Rectal smooth muscle tissue (tissue), 1 donor: ENCODE data around the gene DACT2.

Experiments
- H3K27ac ChIP-seq: one replicate; pipeline ENCODE4 v1.7.0; 2013; ENCODE audit warnings: low read depth, low read length, inconsistent platforms
- H3K27me3 ChIP-seq: one replicate; pipeline ENCODE4 v1.7.0; 2013; ENCODE audit warnings: low read length; ENCODE audit not compliant: control insufficient read depth, insufficient read depth
- H3K36me3 ChIP-seq: one replicate; pipeline ENCODE4 v1.7.0; 2013; ENCODE audit warnings: low read length; ENCODE audit not compliant: control insufficient read depth, insufficient read depth
- H3K4me1 ChIP-seq: one replicate; pipeline ENCODE4 v1.7.0; 2013; ENCODE audit warnings: low read length; ENCODE audit not compliant: control insufficient read depth, insufficient read depth
- H3K4me3 ChIP-seq: one replicate; pipeline ENCODE4 v1.7.0; 2013; ENCODE audit warnings: low read length
- H3K9ac ChIP-seq: one replicate; pipeline ENCODE4 v1.7.0; 2013; ENCODE audit warnings: low read length

Gene DACT2

DNA sequence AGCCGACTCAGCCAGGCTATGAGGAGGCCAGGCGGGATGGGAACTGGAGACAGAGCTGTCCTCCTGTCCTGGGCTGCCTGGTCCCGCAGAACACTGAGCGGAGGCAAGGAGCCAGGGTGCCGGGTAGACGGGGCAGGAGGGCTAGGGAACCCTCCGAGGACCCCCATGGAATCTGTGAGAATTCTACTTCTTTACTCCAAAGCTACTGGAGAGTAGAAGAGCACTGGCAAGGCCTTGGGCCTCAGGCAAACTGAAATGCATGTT is 14.9 kb downstream of the DACT2 start:
- Histone ChIP-seq H3K27ac (no peak overlapping the region), H3K4me1 (no peaks in the 10 kb centered on the region), H3K9ac (no peak overlapping the region), H3K4me3 (no peak overlapping the region), H3K27me3 (no peaks in the 10 kb centered on the region), H3K36me3 (no peaks in the 10 kb centered on the region)

DNA sequence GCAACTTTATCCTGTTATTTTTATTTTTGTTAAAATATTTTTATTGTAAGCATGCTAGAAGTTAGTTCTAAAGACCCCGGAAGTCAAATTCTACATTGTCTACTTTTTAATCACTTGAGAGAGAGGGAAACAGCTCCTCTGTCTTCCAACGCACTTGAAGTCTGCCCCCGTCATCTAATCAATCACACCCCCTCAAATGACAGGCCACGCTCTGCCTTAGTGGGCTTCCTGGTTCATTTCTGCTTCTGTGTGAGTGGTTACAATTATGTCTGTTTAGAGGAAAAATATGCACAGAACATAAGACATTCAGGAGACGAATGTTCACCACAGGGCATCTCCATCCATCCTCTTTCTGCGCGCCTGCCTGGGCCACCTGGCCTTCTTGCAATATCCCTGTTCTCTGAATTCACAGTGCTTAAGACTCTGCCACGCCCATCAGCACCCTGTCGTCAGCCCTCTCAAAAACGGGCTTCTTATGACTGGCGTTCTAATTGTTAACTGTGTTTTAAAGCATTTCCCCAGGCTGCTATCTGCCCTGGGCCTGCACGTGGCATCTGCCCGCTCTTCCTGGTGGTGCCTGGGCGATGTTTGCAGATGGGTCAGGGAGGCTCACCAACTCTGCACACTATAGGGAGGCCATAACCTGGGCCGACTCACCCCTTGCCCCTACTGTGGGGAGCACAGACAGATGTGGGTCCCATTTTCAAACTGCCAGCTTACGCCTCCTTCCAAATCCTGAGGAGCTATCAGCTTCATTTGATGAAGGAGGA is 15.4 kb downstream of the DACT2 start:
- no peak overlapping the region for H3K27ac ChIP-seq
- H3K27me3 ChIP-seq, result no peaks in the 10 kb centered on the region
- no peak overlapping the region for H3K9ac ChIP-seq
- H3K4me3 ChIP-seq, result no peak overlapping the region
- H3K36me3 ChIP-seq, result no peaks in the 10 kb centered on the region
- no peaks in the 10 kb centered on the region for H3K4me1 ChIP-seq

DNA sequence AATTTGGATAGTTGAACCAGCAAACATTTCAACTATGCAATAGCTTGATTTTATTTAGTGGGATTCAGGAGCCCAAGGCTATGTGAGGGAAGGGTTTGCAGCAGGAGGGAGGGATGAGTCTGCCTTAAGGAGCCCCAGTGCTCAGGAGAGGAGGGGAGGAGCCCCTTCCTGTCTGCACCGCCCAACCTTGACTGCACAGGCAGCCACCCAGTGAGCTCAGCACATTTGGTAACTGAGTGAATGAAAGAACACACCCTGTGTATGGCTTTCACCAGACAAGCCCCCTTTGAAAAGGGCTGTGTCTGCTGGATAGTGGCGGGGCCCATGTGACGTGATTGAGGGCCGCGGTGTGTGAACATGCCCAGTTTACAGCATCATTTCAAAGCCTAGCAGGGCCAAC is 17.0 kb downstream of the DACT2 start:
- no peaks in the 10 kb centered on the region for H3K4me1 ChIP-seq
- H3K4me3 ChIP-seq, result no peak overlapping the region
- H3K36me3 ChIP-seq, result no peaks in the 10 kb centered on the region
- no peak overlapping the region for H3K27ac ChIP-seq
- no peak overlapping the region for H3K9ac ChIP-seq
- no peaks in the 10 kb centered on the region for H3K27me3 ChIP-seq

DNA sequence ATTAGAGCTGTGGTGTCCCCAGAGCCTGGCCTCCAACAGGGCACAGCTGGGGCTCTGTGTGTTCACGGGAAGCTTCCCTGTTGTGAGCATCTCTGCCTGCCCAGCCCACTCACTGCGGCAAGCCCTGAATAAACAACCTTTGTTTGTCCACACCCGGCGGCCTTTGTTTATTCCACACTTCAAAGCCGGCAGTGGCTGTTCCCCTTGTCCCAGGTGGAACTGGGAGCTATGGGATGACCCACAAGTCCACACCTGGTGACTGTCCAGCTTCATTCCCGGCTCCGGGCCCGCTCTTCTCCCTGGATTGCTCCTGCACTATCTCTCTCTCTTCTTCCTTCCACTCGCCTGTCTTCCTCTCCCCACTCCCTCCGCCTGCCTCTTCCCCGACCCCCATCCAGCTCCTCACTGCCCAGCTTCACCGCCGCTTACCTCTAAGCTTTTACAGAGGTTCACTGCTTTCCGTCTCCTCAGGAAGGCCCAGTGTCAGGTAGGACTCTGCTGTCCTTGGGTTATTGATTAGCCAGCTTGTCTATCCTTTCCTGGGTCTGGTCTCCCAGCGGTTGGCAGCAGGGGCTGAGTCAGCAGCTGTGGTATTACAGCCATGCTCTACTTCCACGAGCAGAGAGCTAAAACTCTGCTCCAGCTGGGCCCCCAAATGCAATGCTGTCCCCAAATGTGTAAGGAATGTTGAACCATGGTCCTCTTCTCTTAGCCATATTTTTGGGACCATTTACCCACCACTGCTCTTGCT is 17.8 kb downstream of the DACT2 start:
- no peak overlapping the region for H3K27ac ChIP-seq
- H3K9ac ChIP-seq, result no peak overlapping the region

DNA sequence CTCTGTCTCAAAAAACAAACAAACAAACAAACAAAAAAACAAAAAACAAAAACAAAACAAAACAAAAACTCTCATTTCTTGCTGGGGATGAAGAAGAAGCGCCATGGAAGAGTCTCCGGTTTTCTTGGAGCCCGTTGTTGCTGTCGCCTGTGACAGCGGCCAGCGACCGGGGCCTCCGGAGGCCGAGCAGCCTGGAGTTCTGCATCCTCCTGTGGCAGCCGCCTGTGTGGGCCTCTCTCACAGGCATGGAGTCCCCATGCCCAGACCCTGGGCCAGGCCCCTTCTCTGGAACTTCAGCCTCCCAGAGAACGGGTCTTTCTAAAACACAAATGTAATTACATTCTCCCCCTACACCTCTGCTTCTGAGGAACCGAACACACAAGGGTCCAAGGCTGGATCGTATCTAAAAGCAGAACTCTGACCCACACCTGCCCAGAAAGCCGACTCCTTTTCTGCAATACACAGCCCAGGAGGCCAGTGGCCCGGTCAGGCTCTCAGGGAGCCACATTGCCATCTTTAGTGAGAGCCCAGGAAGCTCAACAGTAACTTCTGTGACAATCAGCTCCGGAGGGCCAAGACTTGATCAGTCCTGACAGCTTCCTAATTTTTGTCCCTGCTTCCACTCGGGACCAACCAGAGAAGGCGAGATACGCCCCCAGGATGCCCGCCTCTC is 18.5 kb downstream of the DACT2 start:
- no peaks in the 10 kb centered on the region for H3K4me1 ChIP-seq
- no peaks in the 10 kb centered on the region for H3K36me3 ChIP-seq
- H3K27me3 ChIP-seq, result no peaks in the 10 kb centered on the region
- no peak overlapping the region for H3K27ac ChIP-seq
- no peak overlapping the region for H3K9ac ChIP-seq
- no peak overlapping the region for H3K4me3 ChIP-seq

More for the DNA sequence above, 17.8 kb downstream of the DACT2 start:
- Histone ChIP-seq H3K36me3 (no peaks in the 10 kb centered on the region), H3K4me3 (no peak overlapping the region), H3K4me1 (no peaks in the 10 kb centered on the region), H3K27me3 (no peaks in the 10 kb centered on the region)

DNA sequence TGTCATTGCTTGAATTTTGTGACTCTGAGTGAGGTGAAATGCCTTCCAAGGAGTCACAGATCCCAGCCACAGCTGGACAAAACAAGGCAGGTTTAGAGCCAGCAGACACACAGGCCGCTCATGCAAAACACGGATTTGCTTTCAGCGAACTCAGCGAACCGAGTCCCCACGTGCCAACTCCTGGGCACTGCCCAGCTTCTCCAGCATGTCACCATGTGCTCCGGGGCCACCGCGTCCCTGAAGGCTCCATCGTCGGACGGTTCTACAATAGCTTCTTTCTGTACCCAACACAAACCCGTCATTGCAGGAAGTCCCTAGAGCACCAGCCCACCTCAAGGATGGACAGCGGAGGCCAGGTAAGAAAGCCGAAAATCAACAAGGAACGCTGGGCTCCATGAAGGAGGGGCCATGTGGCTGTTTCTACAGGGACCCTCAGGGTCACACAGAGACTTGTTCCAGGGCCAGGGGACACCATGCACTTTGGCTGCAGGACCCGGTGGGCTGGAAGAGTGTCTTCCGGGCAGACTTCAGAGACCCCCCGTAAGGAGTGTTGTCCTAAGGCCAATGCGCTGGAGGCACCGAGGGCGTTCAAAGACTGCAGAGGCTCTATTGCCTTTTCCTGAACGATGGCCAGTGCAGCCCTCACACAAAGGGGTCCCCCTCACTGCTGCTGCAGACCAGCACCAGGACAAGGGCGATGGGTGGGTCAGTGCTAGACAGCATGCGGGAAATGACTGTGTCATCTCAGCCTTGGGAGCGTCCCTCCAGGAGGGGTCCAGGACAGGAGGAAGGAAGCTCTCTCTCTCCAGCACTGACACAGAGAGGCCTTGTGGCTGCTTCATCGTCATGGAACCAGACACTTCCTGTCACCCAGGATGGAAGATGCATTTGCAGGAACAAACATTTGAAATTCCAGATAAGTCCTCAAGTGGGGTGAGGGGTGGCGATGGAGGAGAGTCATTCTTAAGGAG is 19.8 kb downstream of the DACT2 start:
- Histone ChIP-seq H3K4me1 (no peaks in the 10 kb centered on the region), H3K4me3 (no peak overlapping the region), H3K9ac (no peak overlapping the region), H3K27me3 (no peaks in the 10 kb centered on the region), H3K36me3 (no peaks in the 10 kb centered on the region), H3K27ac (no peak overlapping the region)

DNA sequence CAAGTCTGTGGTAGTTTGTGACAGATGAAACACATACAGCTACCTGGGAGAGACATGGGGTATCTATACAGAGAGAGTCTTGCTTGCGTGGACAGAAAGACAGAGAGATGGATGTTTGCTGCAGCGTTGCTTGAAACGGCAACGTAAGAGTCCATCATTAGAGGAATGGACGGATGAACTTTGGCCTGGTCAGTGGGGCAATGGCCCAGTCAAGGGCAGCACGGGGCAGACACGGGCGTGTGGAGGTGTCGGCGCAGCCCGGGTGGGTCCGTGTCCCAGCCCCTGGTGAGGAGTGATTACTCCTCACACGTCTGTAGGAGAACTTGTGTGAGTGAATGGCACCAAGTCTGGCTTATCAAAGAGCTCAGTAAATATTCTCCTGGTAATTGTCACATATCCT is 21.9 kb downstream of the DACT2 start:
- H3K4me3 ChIP-seq, result no peak overlapping the region
- H3K36me3 ChIP-seq, result no peaks in the 10 kb centered on the region
- no peak overlapping the region for H3K9ac ChIP-seq
- H3K27ac ChIP-seq, result no peak overlapping the region
- H3K27me3 ChIP-seq, result no peaks in the 10 kb centered on the region
- peaks cover under 1% of the 10 kb centered on the region for H3K4me1 ChIP-seq

DNA sequence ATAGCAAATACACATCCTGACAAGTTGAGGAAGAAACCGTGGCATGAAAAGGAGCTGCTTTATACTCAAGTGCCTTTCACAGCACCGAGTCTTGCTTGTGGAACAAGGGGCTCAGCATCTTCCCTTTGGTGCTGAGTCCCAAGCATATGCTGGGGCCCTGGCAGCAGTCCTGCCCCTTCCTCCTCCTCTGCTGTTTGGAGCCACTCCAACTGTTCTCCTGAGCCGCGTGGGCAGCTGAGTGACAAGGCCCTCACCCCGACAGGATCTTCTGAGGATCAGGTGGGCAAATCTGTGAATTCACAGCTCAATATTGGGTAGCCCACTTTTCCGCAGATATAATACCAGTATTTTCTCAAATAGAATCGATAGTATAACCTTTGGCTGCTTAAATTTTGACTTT is 24.7 kb downstream of the DACT2 start:
- Histone ChIP-seq H3K4me3 (no peak overlapping the region), H3K36me3 (no peaks in the 10 kb centered on the region), H3K27me3 (no peaks in the 10 kb centered on the region)

DNA sequence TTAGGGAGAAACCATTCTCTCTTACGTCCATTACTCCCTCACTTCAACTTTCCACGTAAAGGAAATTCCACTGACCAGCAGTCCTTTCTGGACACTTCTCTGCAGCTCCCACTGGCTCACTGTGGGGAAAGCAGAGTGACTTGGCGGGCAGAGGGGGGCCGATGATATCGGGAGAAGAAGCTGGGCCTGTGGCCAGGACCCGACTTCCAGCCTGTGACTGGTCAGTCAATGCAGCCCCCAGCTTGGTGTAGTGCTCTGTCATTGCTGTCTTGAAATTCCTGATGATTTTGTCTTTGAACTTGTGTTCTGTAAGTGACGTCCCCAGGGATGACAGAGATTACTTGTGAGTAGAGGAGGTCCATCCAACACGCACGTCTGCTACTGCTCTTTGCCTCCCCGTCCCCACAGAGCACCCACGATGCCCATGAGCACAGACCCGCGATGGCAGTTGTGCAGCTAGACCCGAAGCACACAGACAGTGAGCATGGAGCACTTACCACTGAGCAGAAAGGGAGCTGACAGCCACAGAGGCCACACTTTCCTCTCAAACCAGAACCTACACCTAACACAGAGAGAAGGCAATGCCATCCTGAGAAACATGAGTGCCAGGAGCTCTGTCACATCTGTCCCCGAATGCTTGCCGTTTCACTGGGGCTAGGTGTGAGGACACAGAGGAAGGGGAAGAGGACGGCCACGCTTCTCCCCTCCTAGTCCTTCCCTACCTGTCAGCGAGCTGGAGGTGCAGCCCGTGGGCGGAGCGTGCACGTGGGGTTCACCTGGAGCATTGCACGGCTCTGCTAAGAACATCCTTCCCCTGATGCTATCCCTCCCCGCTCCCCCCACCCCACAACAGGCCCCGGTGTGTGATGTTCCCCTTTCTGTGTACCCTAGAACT is 25.7 kb downstream of the DACT2 start:
- no peak overlapping the region for H3K27ac ChIP-seq
- H3K36me3 ChIP-seq, result no peaks in the 10 kb centered on the region
- H3K27me3 ChIP-seq, result no peaks in the 10 kb centered on the region
- peaks cover 5% of the 10 kb centered on the region for H3K4me1 ChIP-seq
- H3K4me3 ChIP-seq, result no peak overlapping the region
- H3K9ac ChIP-seq, result no peak overlapping the region

More for the DNA sequence above, 24.7 kb downstream of the DACT2 start:
- H3K9ac ChIP-seq, result no peak overlapping the region
- H3K4me1 ChIP-seq, result peaks cover 5% of the 10 kb centered on the region
- H3K27ac ChIP-seq, result no peak overlapping the region

DNA sequence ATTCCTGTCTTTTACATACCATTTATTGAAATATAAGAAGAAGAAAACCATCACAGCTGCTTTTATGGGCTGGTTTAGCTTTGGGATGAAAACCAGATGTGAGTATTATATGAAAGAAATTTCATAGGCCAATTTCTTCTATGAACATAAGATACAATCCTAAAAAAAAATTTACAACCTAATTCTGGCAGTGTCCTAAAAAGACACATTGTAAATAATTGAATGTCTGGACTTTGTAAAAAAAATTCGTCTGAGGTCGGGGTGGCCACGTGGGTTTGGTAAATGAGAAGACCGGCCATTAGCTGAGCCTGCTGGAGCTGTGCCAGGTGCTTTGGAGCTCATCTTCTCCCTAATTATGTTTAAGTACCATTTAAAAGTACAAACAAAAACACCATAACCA is 26.8 kb downstream of the DACT2 start:
- no peak overlapping the region for H3K9ac ChIP-seq
- no peak overlapping the region for H3K4me3 ChIP-seq
- H3K27me3 ChIP-seq, result no peaks in the 10 kb centered on the region
- H3K4me1 ChIP-seq, result peaks cover 5% of the 10 kb centered on the region
- H3K36me3 ChIP-seq, result no peaks in the 10 kb centered on the region
- H3K27ac ChIP-seq, result no peak overlapping the region

DNA sequence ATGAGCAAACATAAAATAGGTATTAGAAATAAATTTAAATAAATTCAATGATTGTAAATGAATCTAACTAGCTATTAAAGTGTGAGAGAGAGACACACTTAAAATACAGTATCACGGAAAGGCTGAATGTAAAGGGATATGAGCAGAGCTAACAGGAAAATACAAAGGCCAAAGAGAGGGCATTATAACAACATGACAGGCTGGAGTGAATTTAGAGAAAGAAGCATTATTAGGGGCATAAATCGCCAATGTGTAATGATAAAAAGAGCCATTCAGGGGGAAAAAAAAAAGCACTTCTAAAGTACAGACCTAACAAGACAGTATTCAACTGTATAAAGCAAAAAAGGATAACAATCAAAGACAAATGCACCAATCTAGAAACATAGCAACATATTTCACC is 28.1 kb downstream of the DACT2 start:
- Histone ChIP-seq H3K36me3 (no peaks in the 10 kb centered on the region), H3K4me1 (peaks cover 5% of the 10 kb centered on the region), H3K9ac (no peak overlapping the region), H3K27ac (no peak overlapping the region), H3K27me3 (no peaks in the 10 kb centered on the region), H3K4me3 (no peak overlapping the region)
